HCT116 (cell line): ENCODE results near the gene WLS. TPM values are rescaled to one million over a fixed set of nuclear protein-coding genes. Genes with fewer than 3 reads are reported as not detected.

Experiments used
- ATAC-seq: fragments of 200-7000 bp; cut with Tn5 transposase; 2 replicates; pipeline ENCODE4 v1.9.1; 2020; ENCODE audit warnings: mild to moderate bottlenecking, moderate library complexity
- BruUV-seq: library from RNA; stranded (reverse); fragments of 400-500 nt; replicated peaks from 2 replicates; lab custom pipeline; 2021; lab: Mats Ljungman, UMichigan
- CTCF ChIA-PET: fragments of 300-600 bp; sonication (Branson Sonifier 250); formaldehyde crosslinking; loops from one replicate; lab custom pipeline; 2021; ENCODE audit warnings: antibody characterized with exemption; lab: Charles Lee
- POLR2A ChIA-PET: fragments of 300-600, 350-600 bp; sonication (Branson Sonifier 250); formaldehyde crosslinking; loops from one replicate; lab custom pipeline; 2021; ENCODE audit warnings: antibody characterized with exemption; lab: Charles Lee
- RAD21 ChIA-PET, 2 experiments: fragments of 300-600 bp; sonication (Branson Sonifier 250); formaldehyde crosslinking; loops; one replicate each; lab custom pipeline; 2023; ENCODE audit warnings: low total read pairs in 2 of 2; ENCODE audit not compliant: uncharacterized antibody in 2 of 2, unreplicated experiment in 2 of 2, low non-redundant PET in 1 of 2; lab: Charles Lee
- DNase-seq: peaks from one replicate; pipeline ENCODE4 v3.0.0-alpha.2; 2010; ENCODE audit warnings: low read depth, low spot score
- H2AFZ ChIP-seq: fragments of 200-600 bp; shearing (Covaris generic), sonication (generic); 2 replicates; pipeline ENCODE4 v1.6.1; 2017; ENCODE audit warnings: low read depth, mixed run types, mixed read lengths, antibody characterized with exemption, low read length; ENCODE audit not compliant: poor library complexity, severe bottlenecking
- H3K27ac ChIP-seq: 2 replicates; pipeline ENCODE4 v1.5.1; 2012; ENCODE audit warnings: low read depth, low read length
- H3K27me3 ChIP-seq: fragments of 200-600 bp; sonication (generic); 2 replicates; pipeline ENCODE4 v1.6.1; 2016; ENCODE audit warnings: mixed run types, low read length, mixed read lengths; ENCODE audit not compliant: insufficient read depth
- H3K36me3 ChIP-seq, 2 experiments: fragments of 200-500 bp in 1 of 2; fragments of 200-600 bp in 1 of 2; sonication (Bioruptor generic) in 1 of 2; sonication (generic) in 1 of 2; 2 replicates each; pipeline versions ENCODE4 v1.5.1 to v1.6.1; 2014 to 2016; ENCODE audit warnings: low read length in 2 of 2, inconsistent platforms in 1 of 2, mixed read lengths in 1 of 2, mixed run types in 1 of 2; ENCODE audit not compliant: insufficient read depth in 2 of 2, control insufficient read depth in 1 of 2
- H3K4me1 ChIP-seq, 2 experiments: fragments of 200-600 bp in 1 of 2; sonication (generic) in 1 of 2; 2 replicates each; pipeline versions ENCODE4 v1.5.1 to v1.6.1; 2012 to 2017; ENCODE audit warnings: low read length in 2 of 2, inconsistent platforms in 1 of 2, mild to moderate bottlenecking in 1 of 2, mixed read lengths in 1 of 2, mixed run types in 1 of 2, moderate library complexity in 1 of 2; ENCODE audit not compliant: insufficient read depth in 2 of 2, control insufficient read depth in 1 of 2
- H3K4me2 ChIP-seq: fragments of 200-600 bp; sonication (generic); 2 replicates; pipeline ENCODE4 v1.6.1; 2017; ENCODE audit warnings: mixed run types, low read length, mixed read lengths
- H3K4me3 ChIP-seq, 2 experiments: fragments of 200-600 bp in 1 of 2; sonication (generic) in 1 of 2; replicated peaks in 1 of 2; 2 replicates each; pipeline ENCODE4 v1.5.1; 2011 to 2016; ENCODE audit warnings: low read length in 2 of 2, control low read depth in 1 of 2, low read depth in 1 of 2, mild to moderate bottlenecking in 1 of 2, mixed read lengths in 1 of 2, mixed run types in 1 of 2
- H3K79me2 ChIP-seq: fragments of 200-600 bp; sonication (generic); 2 replicates; pipeline ENCODE4 v1.6.1; 2017; ENCODE audit warnings: mild to moderate bottlenecking, mixed run types, low read length, moderate library complexity, mixed read lengths; ENCODE audit not compliant: insufficient read depth
- H3K9ac ChIP-seq: fragments of 200-600 bp; sonication (generic); 2 replicates; pipeline ENCODE4 v1.6.1; 2016; ENCODE audit warnings: low read length, mixed read lengths
- H3K9me2 ChIP-seq: fragments of 200-600 bp; sonication (generic), shearing (Covaris generic); 2 replicates; pipeline ENCODE4 v1.6.1; 2017; ENCODE audit warnings: mixed run types, mild to moderate bottlenecking, moderate library complexity; ENCODE audit not compliant: insufficient read depth
- H3K9me3 ChIP-seq, 2 experiments: fragments of 200-500 bp in 1 of 2; fragments of 200-600 bp in 1 of 2; sonication (Bioruptor generic) in 1 of 2; sonication (generic) in 1 of 2; 2 replicates each; pipeline ENCODE4 v1.6.1; 2014 to 2017; ENCODE audit warnings: low read length in 2 of 2, mixed read lengths in 2 of 2, inconsistent platforms in 1 of 2, low read depth in 1 of 2, mild to moderate bottlenecking in 1 of 2, mixed run types in 1 of 2, moderate library complexity in 1 of 2; ENCODE audit not compliant: control insufficient read depth in 1 of 2, insufficient read depth in 1 of 2
- H4K20me1 ChIP-seq: fragments of 200-600 bp; sonication (generic), shearing (Covaris generic); 2 replicates; pipeline ENCODE4 v1.6.1; 2017; ENCODE audit warnings: mixed run types, mild to moderate bottlenecking, moderate library complexity; ENCODE audit not compliant: insufficient read depth
- CBX3 ChIP-seq: IDR thresholded peaks from 2 replicates; pipeline ENCODE4 v1.6.1; 2012; ENCODE audit warnings: low read depth
- EGR1 ChIP-seq: IDR thresholded peaks from 2 replicates; pipeline ENCODE4 v1.6.1; 2012; ENCODE audit warnings: low read depth
- EZH2 ChIP-seq: fragments of 200-600 bp; sonication (generic); IDR thresholded peaks from 2 replicates; pipeline ENCODE4 v1.6.1; 2017; ENCODE audit warnings: antibody characterized with exemption, mixed run types
- JUND ChIP-seq: IDR thresholded peaks from 2 replicates; pipeline ENCODE4 v1.6.1; 2012
- POLR2A ChIP-seq: IDR thresholded peaks from 2 replicates; pipeline ENCODE4 v1.7.0; 2011; ENCODE audit warnings: borderline replicate concordance; ENCODE audit not compliant: insufficient read depth, insufficient read length; ENCODE audit errors: extremely low read depth
- POLR2AphosphoS5 ChIP-seq: IDR thresholded peaks from 2 replicates; pipeline ENCODE4 v1.6.1; 2011; ENCODE audit warnings: mild to moderate bottlenecking, low read depth, low read length, moderate library complexity
- RAD21 ChIP-seq: IDR thresholded peaks from 2 replicates; pipeline ENCODE4 v1.6.1; 2012; ENCODE audit warnings: low read depth, mild to moderate bottlenecking
- SP1 ChIP-seq: IDR thresholded peaks from 2 replicates; pipeline ENCODE4 v1.6.1; 2012; ENCODE audit warnings: low read depth
- SRF ChIP-seq: IDR thresholded peaks from 2 replicates; pipeline ENCODE4 v1.6.1; 2012; ENCODE audit warnings: low read depth
- TCF7L2 ChIP-seq: IDR thresholded peaks from 2 replicates; pipeline ENCODE4 v1.7.0; 2011; ENCODE audit warnings: borderline replicate concordance, inconsistent platforms; ENCODE audit not compliant: insufficient read depth, insufficient read length; ENCODE audit errors: extremely low read depth
- YY1 ChIP-seq: IDR thresholded peaks from 2 replicates; pipeline ENCODE4 v1.6.1; 2011; ENCODE audit warnings: low read length, low read depth, moderate library complexity, mild to moderate bottlenecking; ENCODE audit not compliant: insufficient replicate concordance; ENCODE audit errors: extremely low read depth
- ZFX ChIP-seq: fragments of 450-650 bp; IDR thresholded peaks from 2 replicates; pipeline ENCODE4 v1.6.1; 2017
- ZNF274 ChIP-seq: fragments of 200-500 bp; sonication (Bioruptor generic); IDR thresholded peaks from 2 replicates; pipeline ENCODE4 v1.6.1; 2014; ENCODE audit warnings: mild to moderate bottlenecking, low read depth, low read length, inconsistent platforms
- intact Hi-C: fragments of 100-400 bp; cut with micrococcal nuclease; formaldehyde crosslinking; loops from 2 replicates; pipeline ENCODE4 v1.10.0; 2022
- total RNA-seq: library from RNA; stranded (reverse); gene quantifications from one replicate; pipeline ENCODE4 v1.2.1, GENCODE V29; 2021; ENCODE audit not compliant: unreplicated experiment
- TF ChIP-seq, protein P1 (sequence below): IDR thresholded peaks from 2 replicates; pipeline ENCODE4 v1.6.1; 2012
- TF ChIP-seq, protein P2 (sequence below): IDR thresholded peaks from 2 replicates; pipeline ENCODE4 v1.6.1; 2012
- TF ChIP-seq, protein P3 (sequence below), 3 experiments: fragments of 200-600 bp in 1 of 3; sonication (generic) in 1 of 3; IDR thresholded peaks in 2 of 3; conservative IDR thresholded peaks in 1 of 3; 2 replicates each; pipeline ENCODE4 v1.5.1; 2012 to 2017; ENCODE audit warnings: low read depth in 2 of 3, low read length in 2 of 3, antibody characterized with exemption in 1 of 3, borderline replicate concordance in 1 of 3, control low read depth in 1 of 3, mild to moderate bottlenecking in 1 of 3, mixed read lengths in 1 of 3, mixed run types in 1 of 3, moderate library complexity in 1 of 3; ENCODE audit not compliant: insufficient read depth in 1 of 3
- TF ChIP-seq, protein P4 (sequence below): IDR thresholded peaks from 2 replicates; pipeline ENCODE4 v1.6.1; 2012; ENCODE audit warnings: low read depth

The WLS gene
- total RNA-seq, 1 experiment from 2014 or later, result 38.0 TPM

DNA sequence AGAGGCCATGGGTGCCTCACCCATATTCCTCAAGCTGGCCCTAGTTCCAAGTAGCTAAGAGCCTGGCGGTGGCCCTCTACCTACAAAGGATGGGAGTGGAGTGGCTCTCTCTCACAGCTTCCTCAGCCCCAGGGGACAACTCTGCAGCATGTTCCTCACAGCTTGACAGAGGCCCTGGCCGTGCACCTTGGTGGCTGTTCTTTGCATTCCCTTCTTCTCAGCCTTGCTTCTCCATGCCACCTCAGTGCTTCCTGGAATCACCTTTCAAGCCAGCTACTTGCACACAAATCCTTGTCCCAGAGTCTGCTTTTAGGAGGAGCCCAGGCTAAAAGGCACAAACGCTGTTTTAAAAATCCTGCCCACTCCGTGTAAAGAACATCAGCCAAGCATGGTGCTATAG, 112.9 kb downstream of the WLS start:
- intact Hi-C loops, result no loop called here
- no peak for ATAC-seq
- BruUV-seq, result no TSS peak

More for the DNA sequence above, 112.9 kb downstream of the WLS start:
- no peaks in the 10 kb centered on the region for H3K9me2 ChIP-seq
- no peaks in the 10 kb centered on the region for H3K79me2 ChIP-seq
- ChIA-PET POLR2A (no interaction called here), RAD21 (no interaction called here), CTCF (interaction anchor here (1.2 to 7.4 kb wide), 5 partner anchors 201 to 351 kb away, joined by 5 to 144 read pairs (median 17); no protein-coding TSS in a partner anchor)
- no peak overlapping the region for H2AFZ ChIP-seq
- no peaks in the 10 kb centered on the region for H4K20me1 ChIP-seq
- H3K4me1 ChIP-seq, result peaks cover 0 to 22% of the 10 kb centered on the region in 2 experiments; a peak in 1 of 4 replicates
- no peak overlapping the region for H3K9ac ChIP-seq
- H3K27ac ChIP-seq, result no peak overlapping the region
- no peaks in the 10 kb centered on the region for H3K27me3 ChIP-seq
- no peak overlapping the region for H3K4me2 ChIP-seq
- H3K4me3 ChIP-seq, result no peak overlapping the region
- no peak for DNase-seq
- no peaks in the 10 kb centered on the region for H3K9me3 ChIP-seq
- H3K36me3 ChIP-seq, result no peaks in the 10 kb centered on the region
- no peak for TF ChIP-seq JUND
- no peak for TF ChIP-seq POLR2AphosphoS5
- TF ChIP-seq, protein P1, sequence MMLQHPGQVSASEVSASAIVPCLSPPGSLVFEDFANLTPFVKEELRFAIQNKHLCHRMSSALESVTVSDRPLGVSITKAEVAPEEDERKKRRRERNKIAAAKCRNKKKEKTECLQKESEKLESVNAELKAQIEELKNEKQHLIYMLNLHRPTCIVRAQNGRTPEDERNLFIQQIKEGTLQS, result no peak
- TF ChIP-seq RAD21, result no peak
- no peak for TF ChIP-seq YY1
- TF ChIP-seq, protein P2, sequence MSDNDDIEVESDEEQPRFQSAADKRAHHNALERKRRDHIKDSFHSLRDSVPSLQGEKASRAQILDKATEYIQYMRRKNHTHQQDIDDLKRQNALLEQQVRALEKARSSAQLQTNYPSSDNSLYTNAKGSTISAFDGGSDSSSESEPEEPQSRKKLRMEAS, result no peak
- TF ChIP-seq TCF7L2, result no peak
- TF ChIP-seq ZFX, result no peak
- TF ChIP-seq, protein P3, sequence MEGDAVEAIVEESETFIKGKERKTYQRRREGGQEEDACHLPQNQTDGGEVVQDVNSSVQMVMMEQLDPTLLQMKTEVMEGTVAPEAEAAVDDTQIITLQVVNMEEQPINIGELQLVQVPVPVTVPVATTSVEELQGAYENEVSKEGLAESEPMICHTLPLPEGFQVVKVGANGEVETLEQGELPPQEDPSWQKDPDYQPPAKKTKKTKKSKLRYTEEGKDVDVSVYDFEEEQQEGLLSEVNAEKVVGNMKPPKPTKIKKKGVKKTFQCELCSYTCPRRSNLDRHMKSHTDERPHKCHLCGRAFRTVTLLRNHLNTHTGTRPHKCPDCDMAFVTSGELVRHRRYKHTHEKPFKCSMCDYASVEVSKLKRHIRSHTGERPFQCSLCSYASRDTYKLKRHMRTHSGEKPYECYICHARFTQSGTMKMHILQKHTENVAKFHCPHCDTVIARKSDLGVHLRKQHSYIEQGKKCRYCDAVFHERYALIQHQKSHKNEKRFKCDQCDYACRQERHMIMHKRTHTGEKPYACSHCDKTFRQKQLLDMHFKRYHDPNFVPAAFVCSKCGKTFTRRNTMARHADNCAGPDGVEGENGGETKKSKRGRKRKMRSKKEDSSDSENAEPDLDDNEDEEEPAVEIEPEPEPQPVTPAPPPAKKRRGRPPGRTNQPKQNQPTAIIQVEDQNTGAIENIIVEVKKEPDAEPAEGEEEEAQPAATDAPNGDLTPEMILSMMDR (IDR thresholded peaks at IDR 0.05 in 2 of 3, conservative IDR thresholded peaks at IDR 0.05 in 1 of 3; ENCODE audit: borderline replicate concordance in 1 of 3, insufficient read depth in 1 of 3, low read depth in 2 of 3, low read length in 2 of 3), result no peak
- no peak for TF ChIP-seq POLR2A
- TF ChIP-seq, protein P4, sequence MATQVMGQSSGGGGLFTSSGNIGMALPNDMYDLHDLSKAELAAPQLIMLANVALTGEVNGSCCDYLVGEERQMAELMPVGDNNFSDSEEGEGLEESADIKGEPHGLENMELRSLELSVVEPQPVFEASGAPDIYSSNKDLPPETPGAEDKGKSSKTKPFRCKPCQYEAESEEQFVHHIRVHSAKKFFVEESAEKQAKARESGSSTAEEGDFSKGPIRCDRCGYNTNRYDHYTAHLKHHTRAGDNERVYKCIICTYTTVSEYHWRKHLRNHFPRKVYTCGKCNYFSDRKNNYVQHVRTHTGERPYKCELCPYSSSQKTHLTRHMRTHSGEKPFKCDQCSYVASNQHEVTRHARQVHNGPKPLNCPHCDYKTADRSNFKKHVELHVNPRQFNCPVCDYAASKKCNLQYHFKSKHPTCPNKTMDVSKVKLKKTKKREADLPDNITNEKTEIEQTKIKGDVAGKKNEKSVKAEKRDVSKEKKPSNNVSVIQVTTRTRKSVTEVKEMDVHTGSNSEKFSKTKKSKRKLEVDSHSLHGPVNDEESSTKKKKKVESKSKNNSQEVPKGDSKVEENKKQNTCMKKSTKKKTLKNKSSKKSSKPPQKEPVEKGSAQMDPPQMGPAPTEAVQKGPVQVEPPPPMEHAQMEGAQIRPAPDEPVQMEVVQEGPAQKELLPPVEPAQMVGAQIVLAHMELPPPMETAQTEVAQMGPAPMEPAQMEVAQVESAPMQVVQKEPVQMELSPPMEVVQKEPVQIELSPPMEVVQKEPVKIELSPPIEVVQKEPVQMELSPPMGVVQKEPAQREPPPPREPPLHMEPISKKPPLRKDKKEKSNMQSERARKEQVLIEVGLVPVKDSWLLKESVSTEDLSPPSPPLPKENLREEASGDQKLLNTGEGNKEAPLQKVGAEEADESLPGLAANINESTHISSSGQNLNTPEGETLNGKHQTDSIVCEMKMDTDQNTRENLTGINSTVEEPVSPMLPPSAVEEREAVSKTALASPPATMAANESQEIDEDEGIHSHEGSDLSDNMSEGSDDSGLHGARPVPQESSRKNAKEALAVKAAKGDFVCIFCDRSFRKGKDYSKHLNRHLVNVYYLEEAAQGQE, result no peak
- TF ChIP-seq EGR1, result no peak
- no peak for TF ChIP-seq SP1
- no peak for TF ChIP-seq EZH2
- no peak for TF ChIP-seq CBX3
- no peak for TF ChIP-seq ZNF274
- TF ChIP-seq SRF, result no peak
